Transverse colon (tissue), 4 donors: ENCODE measurements around the gene PXN.

Experiments
- POLR2AphosphoS5 ChIP-seq, 3 donors: sonication (generic); formaldehyde crosslinking; IDR thresholded peaks; one replicate each; pipeline ENCODE4 v1.6.1; 2016; ENCODE audit warnings: antibody characterized with exemption in 3 of 3
- TF ChIP-seq, protein P1 (sequence below), 5 experiments: fragments of 200-600 bp in 3 of 5; fragments of 450-650 bp in 2 of 5; sonication (generic) in 3 of 5; IDR thresholded peaks; 1 replicate in 2 of 5; 2 replicates in 3 of 5; pipeline ENCODE4 v1.5.1; 2016 to 2017; ENCODE audit warnings: antibody characterized with exemption in 5 of 5, inconsistent platforms in 3 of 5, mild to moderate bottlenecking in 2 of 5, moderate library complexity in 1 of 5

- TF ChIP-seq, protein P1, sequence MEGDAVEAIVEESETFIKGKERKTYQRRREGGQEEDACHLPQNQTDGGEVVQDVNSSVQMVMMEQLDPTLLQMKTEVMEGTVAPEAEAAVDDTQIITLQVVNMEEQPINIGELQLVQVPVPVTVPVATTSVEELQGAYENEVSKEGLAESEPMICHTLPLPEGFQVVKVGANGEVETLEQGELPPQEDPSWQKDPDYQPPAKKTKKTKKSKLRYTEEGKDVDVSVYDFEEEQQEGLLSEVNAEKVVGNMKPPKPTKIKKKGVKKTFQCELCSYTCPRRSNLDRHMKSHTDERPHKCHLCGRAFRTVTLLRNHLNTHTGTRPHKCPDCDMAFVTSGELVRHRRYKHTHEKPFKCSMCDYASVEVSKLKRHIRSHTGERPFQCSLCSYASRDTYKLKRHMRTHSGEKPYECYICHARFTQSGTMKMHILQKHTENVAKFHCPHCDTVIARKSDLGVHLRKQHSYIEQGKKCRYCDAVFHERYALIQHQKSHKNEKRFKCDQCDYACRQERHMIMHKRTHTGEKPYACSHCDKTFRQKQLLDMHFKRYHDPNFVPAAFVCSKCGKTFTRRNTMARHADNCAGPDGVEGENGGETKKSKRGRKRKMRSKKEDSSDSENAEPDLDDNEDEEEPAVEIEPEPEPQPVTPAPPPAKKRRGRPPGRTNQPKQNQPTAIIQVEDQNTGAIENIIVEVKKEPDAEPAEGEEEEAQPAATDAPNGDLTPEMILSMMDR (IDR thresholded peaks at IDR 0.05): no peak
- TF ChIP-seq POLR2AphosphoS5 (IDR thresholded peaks at IDR 0.05): no peak
Measured at GRCh38 chr12:120199025-120199424, 66.5 kb downstream of the PXN start.
